Stimulated activated CD8-positive, alpha-beta memory T cell treated with anti-CD3 and anti-CD28 coated beads, Interleukin-12 subunit alpha, Interleukin-12 subunit beta, amount 100 ng/mL, for 24 hours (primary cell): ENCODE measurements around the gene PLEKHA1.

Source experiments
- DNase-seq: peaks from one replicate; pipeline ENCODE4 v3.0.0-alpha.2; 2020; ENCODE audit errors: extremely low read depth

The PLEKHA1 gene

DNA sequence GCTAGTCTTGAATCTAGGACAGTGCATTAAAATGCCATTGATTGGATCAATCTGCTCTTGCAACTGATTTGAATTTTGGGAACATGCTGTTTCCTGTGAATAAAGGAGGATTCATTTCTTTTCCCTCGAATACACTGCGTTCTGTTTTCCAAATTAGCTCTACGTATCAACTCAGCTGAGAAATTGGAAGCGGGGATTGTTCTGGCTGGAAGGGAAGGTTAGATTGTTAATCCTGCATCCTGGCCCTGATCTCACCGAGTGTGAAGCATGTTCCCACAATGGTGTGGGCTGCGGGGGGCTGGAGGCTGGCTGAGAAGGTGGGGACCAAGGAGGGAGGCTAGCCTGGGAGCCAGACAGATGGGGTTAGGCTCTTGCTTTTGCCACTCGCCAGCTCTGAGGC, 104.5 kb downstream of the PLEKHA1 start:
- no peak for DNase-seq

GRCh38 chr10:122480146-122480833, 105.8 kb downstream of the PLEKHA1 start:
- DNase-seq = no peak

DNA sequence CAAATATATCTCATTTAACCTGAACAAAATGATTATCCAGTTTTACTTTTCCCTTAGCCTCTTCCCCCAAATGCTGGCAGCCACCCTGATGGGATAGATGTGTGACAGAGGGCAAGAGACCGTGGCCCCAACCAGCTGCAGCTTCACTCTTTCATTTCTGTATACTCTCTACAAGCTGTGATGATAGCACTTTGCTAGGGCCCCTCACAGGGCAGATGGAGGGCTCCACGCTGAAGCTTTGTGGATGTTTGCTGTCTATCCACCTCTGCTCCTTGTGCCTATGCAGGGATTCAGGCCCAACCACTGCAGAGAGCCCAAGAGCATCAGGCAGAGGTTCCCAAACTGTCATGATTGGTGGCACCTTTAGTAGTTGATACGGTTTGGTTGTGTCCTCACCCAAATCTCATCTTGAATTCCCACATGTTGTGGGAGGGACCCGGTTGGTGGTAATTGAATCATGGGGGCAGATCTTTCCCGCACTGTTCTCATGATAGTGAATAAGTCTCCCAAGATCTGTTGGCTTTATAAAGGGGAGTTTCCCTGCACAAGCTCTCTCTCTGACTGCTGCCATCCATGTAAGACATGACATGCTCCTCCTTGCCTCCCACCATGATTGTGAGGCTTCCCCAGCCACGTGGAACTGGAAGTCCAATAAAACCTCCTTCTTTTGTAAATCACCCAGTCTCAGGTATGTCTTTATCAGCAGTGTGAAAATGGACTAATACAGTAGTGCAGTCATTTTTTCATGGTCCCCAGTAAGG, 107.0 kb downstream of the PLEKHA1 start:
- DNase-seq = no peak
